Natural killer cell (primary cell): ENCODE measurements around the gene SH3BP4. TPM values are rescaled to one million over a fixed set of nuclear protein-coding genes. Genes with fewer than 3 reads are reported as not detected.

Source experiments
- ATAC-seq, 3 donors: fragments of 150-1000 bp in 2 of 3; fragments of 200-7000 bp in 1 of 3; cut with Tn5 transposase; 1 replicate in 1 of 3; 2 replicates in 2 of 3; pipeline ENCODE4 v1.10.0; 2021; ENCODE audit warnings: mild to moderate bottlenecking in 2 of 3, moderate library complexity in 2 of 3
- DNase-seq, 2 donors: peaks; one replicate each; pipeline versions ENCODE4 v3.0.0 to v3.0.0-alpha.2; 2013 to 2021; ENCODE audit warnings: mixed read lengths in 1 of 2
- H3K27ac ChIP-seq: one replicate; pipeline ENCODE4 v1.5.1; 2013; ENCODE audit warnings: mild to moderate bottlenecking, low read length
- H3K27me3 ChIP-seq: one replicate; pipeline ENCODE4 v1.6.1; 2013; ENCODE audit warnings: low read length; ENCODE audit not compliant: control insufficient read depth, insufficient read depth
- H3K36me3 ChIP-seq: one replicate; pipeline ENCODE4 v1.6.1; 2013; ENCODE audit warnings: low read length; ENCODE audit not compliant: control insufficient read depth, insufficient read depth
- H3K4me1 ChIP-seq: one replicate; pipeline ENCODE4 v1.6.1; 2013; ENCODE audit warnings: low read length; ENCODE audit not compliant: control insufficient read depth, insufficient read depth
- H3K4me3 ChIP-seq: one replicate; pipeline ENCODE4 v1.5.1; 2013; ENCODE audit warnings: low read length
- H3K9me3 ChIP-seq: one replicate; pipeline ENCODE4 v1.6.1; 2013; ENCODE audit warnings: low read length; ENCODE audit not compliant: control insufficient read depth, insufficient read depth
- H3K27ac Mint-ChIP-seq, 2 donors: one replicate each; pipeline ENCODE4 v1.8.0; 2022; ENCODE audit warnings: mild to moderate bottlenecking in 2 of 2, mixed read lengths in 2 of 2, moderate library complexity in 1 of 2
- H3K27me3 Mint-ChIP-seq, 2 donors: one replicate each; pipeline ENCODE4 v1.8.0; 2022; ENCODE audit warnings: low read depth in 2 of 2, mixed read lengths in 2 of 2
- H3K36me3 Mint-ChIP-seq: one replicate; pipeline ENCODE4 v1.8.0; 2022; ENCODE audit warnings: mixed read lengths
- H3K4me1 Mint-ChIP-seq, 2 donors: one replicate each; pipeline ENCODE4 v1.8.0; 2022; ENCODE audit warnings: mixed read lengths in 2 of 2
- H3K4me3 Mint-ChIP-seq: one replicate; pipeline ENCODE4 v1.8.0; 2022; ENCODE audit warnings: mild to moderate bottlenecking, moderate library complexity, mixed read lengths
- H3K9me3 Mint-ChIP-seq, 2 donors: one replicate each; pipeline ENCODE4 v1.8.0; 2022; ENCODE audit warnings: mixed read lengths in 2 of 2
- CTCF ChIP-seq: fragments of 200-600 bp; IDR thresholded peaks from one replicate; pipeline ENCODE4 v1.8.0; 2022; ENCODE audit warnings: antibody characterized with exemption
- WGBS: methylation state at CpG from one replicate; pipeline ENCODE4 v1.1.7; 2013; ENCODE audit warnings: missing lambda C conversion rate; ENCODE audit not compliant: insufficient coverage; 5-methylcytosine and 5-hydroxymethylcytosine counted together
- intact Hi-C: fragments of 100-400 bp; cut with micrococcal nuclease; formaldehyde crosslinking; loops from one replicate; pipeline ENCODE4 v1.14.2; 2022
- total RNA-seq, 4 donors: library from RNA; stranded (reverse); fragments of 120-200 nt in 1 of 4; gene quantifications; one replicate each; pipeline versions ENCODE4 v1.2.3 to v1.2.4, GENCODE V29; 2013 to 2022

Gene SH3BP4
- total RNA-seq, 3 donors from 2014 or later (not counting 1 experiment from before 2014, with no cell fraction given), result 0.39 to 2.6 (median 1.0) TPM

GRCh38 chr2:234973008-234973407 is 21.2 kb downstream of the SH3BP4 start:
- peaks cover 9 to 14% of the 10 kb centered on the region in 2 donors for H3K27me3 Mint-ChIP-seq
- Histone ChIP-seq H3K4me1 (peaks cover 2% of the 10 kb centered on the region), H3K27ac (no peak overlapping the region), H3K36me3 (no peaks in the 10 kb centered on the region), H3K27me3 (no peaks in the 10 kb centered on the region), H3K4me3 (no peak overlapping the region), H3K9me3 (no peaks in the 10 kb centered on the region)
- H3K4me1 Mint-ChIP-seq, result no peaks in the 10 kb centered on the region
- TF ChIP-seq CTCF, result no peak
- no peaks in the 10 kb centered on the region for H3K36me3 Mint-ChIP-seq
- no peak overlapping the region for H3K27ac Mint-ChIP-seq
- no peak overlapping the region for H3K4me3 Mint-ChIP-seq
- intact Hi-C loops, result no loop called here
- ATAC-seq, result no peak
- DNase-seq, result no peak
- no peaks in the 10 kb centered on the region for H3K9me3 Mint-ChIP-seq
- WGBS, result 92% methylated on average over 6 of the region's 8 CpGs

DNA sequence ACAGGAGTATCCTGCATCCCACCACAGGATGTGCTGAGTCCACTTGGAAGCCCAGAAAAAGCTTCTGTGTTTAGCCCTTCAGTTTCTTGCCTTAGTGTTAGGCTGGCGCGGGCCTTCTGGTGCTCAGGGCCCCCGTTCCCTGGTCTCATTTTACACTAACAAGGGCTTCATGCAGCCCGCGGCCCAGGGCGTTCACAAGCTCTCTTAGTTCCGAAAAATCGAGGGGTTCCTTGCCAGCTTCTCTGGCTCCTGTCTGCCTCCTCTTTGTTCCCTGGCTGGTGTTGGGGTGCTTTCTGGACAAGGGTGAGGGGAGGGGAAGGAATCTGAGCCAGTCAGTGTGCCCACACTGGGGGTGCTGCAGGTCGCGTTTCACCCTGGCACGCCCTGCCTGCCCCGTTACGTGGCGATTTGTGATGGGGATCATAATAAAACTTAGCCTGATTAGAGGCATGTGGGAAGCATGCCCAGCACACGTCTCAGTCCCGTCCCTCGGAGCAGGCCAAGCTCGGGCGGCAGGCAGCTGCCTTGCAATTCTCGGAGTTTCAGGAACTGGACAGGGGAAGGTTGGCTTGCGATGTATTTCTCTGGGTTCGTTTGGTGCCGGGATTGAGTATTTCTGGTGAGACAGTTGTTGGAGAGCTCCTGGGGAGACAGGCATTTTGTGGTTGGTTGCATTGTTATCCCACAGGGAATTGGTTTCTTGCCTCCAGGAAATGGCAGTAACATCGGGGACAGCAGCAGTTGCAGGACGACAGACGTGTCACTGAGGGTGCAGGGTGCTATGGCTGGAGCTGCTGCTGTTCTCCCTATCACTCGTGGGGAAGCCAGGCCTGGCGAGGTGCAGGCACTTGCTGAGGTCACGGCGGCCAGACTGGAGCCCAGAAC is 22.9 kb downstream of the SH3BP4 start:
- Mint-ChIP-seq H3K4me3 (no peak overlapping the region), H3K27me3 (peaks cover 0 to 8% of the 10 kb centered on the region in 2 donors), H3K4me1 (peaks cover 0 to 9% of the 10 kb centered on the region in 2 donors), H3K36me3 (no peaks in the 10 kb centered on the region), H3K27ac (no peak overlapping the region), H3K9me3 (no peaks in the 10 kb centered on the region)
- H3K9me3 ChIP-seq, result no peaks in the 10 kb centered on the region
- 92% methylated on average over 30 of the region's 30 CpGs for WGBS
- intact Hi-C loops, result no loop called here
- H3K36me3 ChIP-seq, result no peaks in the 10 kb centered on the region
- H3K27me3 ChIP-seq, result no peaks in the 10 kb centered on the region
- H3K4me1 ChIP-seq, result peaks cover 15% of the 10 kb centered on the region
- ATAC-seq (no peak), DNase-seq (no peak)
- no peak overlapping the region for H3K27ac ChIP-seq
- no peak for TF ChIP-seq CTCF
- no peak overlapping the region for H3K4me3 ChIP-seq

DNA sequence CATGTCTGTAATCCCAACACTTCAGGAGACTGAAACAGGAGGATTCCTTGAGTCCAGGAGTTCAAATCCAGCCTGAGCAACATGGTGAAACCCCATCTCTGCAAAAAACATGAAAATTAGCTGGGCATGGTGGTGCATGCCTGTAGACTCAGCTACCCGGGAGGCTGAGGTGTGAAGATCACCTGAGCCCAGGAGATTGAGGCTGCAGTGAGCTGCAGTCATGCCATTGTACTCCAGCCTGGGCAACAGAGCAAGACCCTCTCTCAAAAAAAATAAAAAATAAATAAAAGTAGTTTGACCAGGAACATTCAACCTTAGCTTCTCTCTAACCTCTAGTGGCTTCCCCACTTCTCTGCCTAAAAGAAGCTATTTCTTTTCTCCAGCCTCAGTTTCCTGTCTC is 23.8 kb downstream of the SH3BP4 start:
- no peak for ATAC-seq

More for the DNA sequence above, 23.8 kb downstream of the SH3BP4 start:
- Histone ChIP-seq H3K27ac (no peak overlapping the region), H3K27me3 (no peaks in the 10 kb centered on the region), H3K4me3 (no peak overlapping the region), H3K4me1 (peaks cover 18% of the 10 kb centered on the region), H3K9me3 (no peaks in the 10 kb centered on the region), H3K36me3 (no peaks in the 10 kb centered on the region)
- H3K9me3 Mint-ChIP-seq, result no peaks in the 10 kb centered on the region
- no peaks in the 10 kb centered on the region for H3K36me3 Mint-ChIP-seq
- WGBS, result 80% methylated on average over 1 of the region's 1 CpG
- no peak overlapping the region for H3K27ac Mint-ChIP-seq
- TF ChIP-seq CTCF, result no peak
- peaks cover 0 to 4% of the 10 kb centered on the region in 2 donors for H3K27me3 Mint-ChIP-seq
- peaks cover 0 to 9% of the 10 kb centered on the region in 2 donors for H3K4me1 Mint-ChIP-seq
- intact Hi-C loops, result no loop called here
- H3K4me3 Mint-ChIP-seq, result no peak overlapping the region
- DNase-seq, result no peak
